HG02852 (cell line): Measurements from ENCODE around the gene TPRG1L.
"Not testable (repeated sequence)": the region's sequence is repeated elsewhere in the genome, so short reads cannot be mapped to it uniquely, and the experiment has no call there.

Source experiments
- ATAC-seq: cut with Tn5 transposase; IDR thresholded peaks from one replicate; pipeline ENCODE4 v1.9.1; 2021; ENCODE audit warnings: mild to moderate bottlenecking, moderate library complexity; ENCODE audit not compliant: unreplicated experiment

TPRG1L gene

GRCh38 chr1:3607703-3608065 is 17.1 kb upstream of the TPRG1L start:
- no peak for ATAC-seq

- ATAC-seq: no peak
Observed at GRCh38 chr1:3608154-3608553, 16.7 kb upstream of the TPRG1L start.

GRCh38 chr1:3609016-3609768 is 15.6 kb upstream of the TPRG1L start:
- ATAC-seq: no peak

- no peak for ATAC-seq
Observed at GRCh38 chr1:3609769-3610526, 14.9 kb upstream of the TPRG1L start.

- no peak for ATAC-seq
Observed at GRCh38 chr1:3610527-3611169, 14.2 kb upstream of the TPRG1L start.

- ATAC-seq: no peak
Observed at GRCh38 chr1:3611170-3612019, 13.4 kb upstream of the TPRG1L start, which contains the start of gene MEGF6. Gene MEGF6, minus strand, starts transcription at chr1:3611508. Its CDS starts 240 bp downstream, at chr1:3611268.

- ATAC-seq: no peak
Observed at GRCh38 chr1:3612123-3612522, 12.7 kb upstream of the TPRG1L start.

- ATAC-seq: no peak
Observed at GRCh38 chr1:3614755-3615742, 9.8 kb upstream of the TPRG1L start.

- ATAC-seq: no peak
Observed at GRCh38 chr1:3616861-3617260, 8.0 kb upstream of the TPRG1L start.

- no peak for ATAC-seq
Observed at GRCh38 chr1:3617806-3618345, 6.9 kb upstream of the TPRG1L start.

GRCh38 chr1:3618531-3618880 is 6.3 kb upstream of the TPRG1L start:
- no peak for ATAC-seq

- ATAC-seq: no peak
Observed at GRCh38 chr1:3618881-3619671, 5.7 kb upstream of the TPRG1L start.

GRCh38 chr1:3620708-3621107 is 4.1 kb upstream of the TPRG1L start:
- ATAC-seq: no peak

GRCh38 chr1:3621151-3621671 is 3.6 kb upstream of the TPRG1L start:
- ATAC-seq: not testable (repeated sequence)

GRCh38 chr1:3622102-3622501 is 2.7 kb upstream of the TPRG1L start:
- ATAC-seq: not testable (repeated sequence)

- no peak for ATAC-seq
Observed at GRCh38 chr1:3623441-3624199, 1.2 kb upstream of the TPRG1L start.

GRCh38 chr1:3625151-3625907 is 514 bp downstream of the TPRG1L start:
- peak; percentile 7 for ATAC-seq
